HG02885 (cell line): Measurements from ENCODE around the gene RIC3.

Source experiments
- ATAC-seq: cut with Tn5 transposase; IDR thresholded peaks from one replicate; pipeline ENCODE4 v1.9.1; 2021; ENCODE audit warnings: mild to moderate bottlenecking; ENCODE audit not compliant: unreplicated experiment, poor library complexity

The RIC3 gene

GRCh38 chr11:8106679-8107078, 62.1 kb downstream of the RIC3 start:
- ATAC-seq = no peak

- no peak for ATAC-seq
Measured at GRCh38 chr11:8105666-8106065, 63.2 kb downstream of the RIC3 start.

GRCh38 chr11:8105133-8105532, 63.7 kb downstream of the RIC3 start:
- no peak for ATAC-seq

- no peak for ATAC-seq
Measured at GRCh38 chr11:8103909-8104308, 64.9 kb downstream of the RIC3 start.

GRCh38 chr11:8102965-8103364, 65.9 kb downstream of the RIC3 start:
- no peak for ATAC-seq

- no peak for ATAC-seq
Measured at GRCh38 chr11:8102296-8102915, 66.4 kb downstream of the RIC3 start.

- ATAC-seq = no peak
Measured at GRCh38 chr11:8101421-8101820, 67.4 kb downstream of the RIC3 start.

- ATAC-seq = no peak
Measured at GRCh38 chr11:8100605-8101004, 68.2 kb downstream of the RIC3 start.

GRCh38 chr11:8100158-8100557, 68.7 kb downstream of the RIC3 start:
- ATAC-seq = no peak

- peak; percentile 78 for ATAC-seq
Measured at GRCh38 chr11:8099291-8099899, 69.4 kb downstream of the RIC3 start.

GRCh38 chr11:8098879-8099278, 69.9 kb downstream of the RIC3 start:
- no peak for ATAC-seq

GRCh38 chr11:8098361-8098760, 70.5 kb downstream of the RIC3 start:
- no peak for ATAC-seq

GRCh38 chr11:8097926-8098325, 70.9 kb downstream of the RIC3 start:
- no peak for ATAC-seq

GRCh38 chr11:8097468-8097867, 71.4 kb downstream of the RIC3 start:
- ATAC-seq = no peak

- no peak for ATAC-seq
Measured at GRCh38 chr11:8097062-8097461, 71.8 kb downstream of the RIC3 start.

- no peak for ATAC-seq
Measured at GRCh38 chr11:8096575-8096974, 72.2 kb downstream of the RIC3 start.

GRCh38 chr11:8095806-8096522, 72.9 kb downstream of the RIC3 start:
- no peak for ATAC-seq

GRCh38 chr11:8095371-8095770, 73.5 kb downstream of the RIC3 start:
- ATAC-seq = no peak

- no peak for ATAC-seq
Measured at GRCh38 chr11:8094656-8095055, 74.2 kb downstream of the RIC3 start.

GRCh38 chr11:8093931-8094575, 74.8 kb downstream of the RIC3 start:
- no peak for ATAC-seq
